ENCODE data around the gene CCDC122. TPM values are rescaled to one million over a fixed set of nuclear protein-coding genes. Genes with fewer than 3 reads are reported as not detected.

CCDC122 gene
- total and polyA plus RNA-seq, 9 of the 15 experiments (the other 6 are each of a cell fraction or from before 2014, with no cell fraction given): not detected

- Histone ChIP-seq H2AFZ (ENCODE audit: low read depth, low read length) (no peak overlapping the region), H3K9me1 (ENCODE audit: control insufficient read depth, insufficient read depth, low read length) (no peaks in the 10 kb centered on the region), H4K20me1 (replicated peaks; ENCODE audit: control insufficient read depth, insufficient read depth, low read length) (no peaks in the 10 kb centered on the region), H3K9me3 (replicated peaks; ENCODE audit: control insufficient read depth, insufficient read depth, low read depth, low read length) (no peaks in the 10 kb centered on the region), H3K36me3 (ENCODE audit: control insufficient read depth, insufficient read depth, low read length) (no peaks in the 10 kb centered on the region), H3K79me2 (ENCODE audit: control insufficient read depth, insufficient read depth, low read length) (no peaks in the 10 kb centered on the region), H3K27ac (ENCODE audit: extremely low read depth, low read depth, low read length) (no peak overlapping the region), H3K27me3 (ENCODE audit: control insufficient read depth in 2 of 2, insufficient read depth in 2 of 2, low read length in 2 of 2) (no peaks in the 10 kb centered on the region), H3K9ac (ENCODE audit: insufficient read depth in 1 of 2, low read depth in 2 of 2, low read length in 2 of 2) (no peak overlapping the region), H3K4me1 (replicated peaks in 1 of 2; ENCODE audit: control insufficient read depth in 2 of 2, insufficient read depth in 2 of 2, low read length in 2 of 2) (no peaks in the 10 kb centered on the region; a peak in 1 of 5 replicates), H3K4me3 (no peak overlapping the region), H3K4me2 (ENCODE audit: insufficient read depth, low read length) (no peak overlapping the region)
- in situ Hi-C loops (cut with MboI): no loop called here
- BruUV-seq (replicated peaks): no TSS peak
- no peak for FAIRE-seq
- no peak for ATAC-seq
- intact Hi-C loops (cut with micrococcal nuclease): no loop called here
- POLR2A ChIA-PET: no interaction called here
- DNase-seq (ENCODE audit: extremely low read depth in 1 of 4, low spot score in 3 of 4): no peak
- TF ChIP-seq MAX (CRISPR knock-in tag; IDR thresholded peaks at IDR 0.05) (no peak), ZHX1 (conservative IDR thresholded peaks at IDR 0.05; ENCODE audit: low read length) (no peak), PTBP1 (IDR thresholded peaks at IDR 0.05; ENCODE audit: low read depth, low read length) (no peak), ZNF282 (CRISPR knock-in tag; IDR thresholded peaks at IDR 0.05) (no peak), NFYB (IDR thresholded peaks at IDR 0.05; ENCODE audit: extremely low read depth, insufficient read length) (no peak)
- CTCF ChIA-PET (ENCODE audit: low intra/inter-chr PET ratio): no interaction called here
Measured at GRCh38 chr13:43880926-43881325, 1.4 kb upstream of the CCDC122 start.

Measured in K562 (cell line).